HUDEP-2 (cell line): ENCODE results near the gene SMIM11.
"Not testable (repeated sequence)": the region's sequence is repeated elsewhere in the genome, so short reads cannot be mapped to it uniquely, and the experiment has no call there.

ENCODE experiments used
- DNase-seq, 76 experiments: peaks; one replicate each; lab custom pipeline; 2025; ENCODE audit not compliant: unreplicated experiment in 76 of 76; lab: John Stamatoyannopoulos, UW

Gene SMIM11

DNA sequence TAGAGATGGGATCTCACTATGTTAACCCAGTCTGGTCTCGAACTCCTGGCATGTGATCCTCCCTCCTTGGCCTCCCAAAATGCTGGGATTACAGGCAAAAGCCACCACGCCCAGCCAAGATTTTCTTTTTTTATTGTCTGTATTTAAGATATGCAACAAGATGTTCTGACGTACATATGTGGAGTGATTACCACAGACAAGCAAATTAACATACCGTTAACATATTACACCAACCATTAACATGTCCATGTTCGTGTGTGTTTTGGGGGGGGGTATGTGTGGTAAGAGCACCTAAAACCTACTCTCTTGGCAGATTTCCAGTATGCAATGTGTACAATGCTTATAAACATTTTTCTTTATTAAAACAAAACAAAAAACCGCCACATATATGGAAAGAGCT lies 22.1 kb upstream of the SMIM11 start:
- DNase-seq, result no peak

DNA sequence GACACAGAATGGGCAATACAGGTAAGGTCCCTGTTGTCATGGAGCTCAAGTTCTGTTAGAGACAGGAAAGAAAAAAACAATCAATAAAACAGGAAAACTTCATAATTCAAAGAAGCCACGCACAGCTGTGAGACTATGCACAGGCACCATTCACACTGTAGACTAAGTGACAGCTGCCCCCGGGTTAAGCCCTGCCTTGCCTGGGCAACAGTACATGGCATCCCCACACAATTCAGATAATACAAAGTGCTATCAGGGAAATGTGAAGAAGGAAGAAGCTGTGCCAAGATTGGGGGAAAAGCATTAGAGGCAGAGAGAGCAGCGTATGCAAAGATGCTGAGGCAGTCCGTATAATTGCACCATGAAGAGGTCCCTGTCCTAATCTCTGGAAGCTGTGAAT lies 20.5 kb upstream of the SMIM11 start:
- DNase-seq, result no peak

DNA sequence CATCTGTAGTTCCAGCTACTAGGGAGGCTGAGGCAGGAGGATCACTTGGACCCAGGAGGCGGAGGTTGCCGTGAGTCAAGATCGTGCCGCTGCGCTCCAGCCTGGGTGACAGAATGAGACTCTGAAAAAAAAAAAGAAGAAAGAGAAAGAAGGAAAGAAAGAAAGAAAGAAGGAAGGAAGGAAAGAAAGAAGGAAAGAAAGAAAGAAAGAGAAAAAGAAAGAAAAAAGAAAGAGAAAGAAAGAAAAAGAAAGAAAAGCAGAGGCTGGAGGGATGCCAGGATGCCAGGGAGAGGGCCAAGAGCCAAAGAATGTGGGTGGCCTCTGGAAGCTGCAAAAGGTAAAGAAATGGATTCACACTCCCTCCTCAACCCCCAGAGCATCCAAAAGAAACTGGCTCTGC lies 19.7 kb upstream of the SMIM11 start:
- no peak for DNase-seq

DNA sequence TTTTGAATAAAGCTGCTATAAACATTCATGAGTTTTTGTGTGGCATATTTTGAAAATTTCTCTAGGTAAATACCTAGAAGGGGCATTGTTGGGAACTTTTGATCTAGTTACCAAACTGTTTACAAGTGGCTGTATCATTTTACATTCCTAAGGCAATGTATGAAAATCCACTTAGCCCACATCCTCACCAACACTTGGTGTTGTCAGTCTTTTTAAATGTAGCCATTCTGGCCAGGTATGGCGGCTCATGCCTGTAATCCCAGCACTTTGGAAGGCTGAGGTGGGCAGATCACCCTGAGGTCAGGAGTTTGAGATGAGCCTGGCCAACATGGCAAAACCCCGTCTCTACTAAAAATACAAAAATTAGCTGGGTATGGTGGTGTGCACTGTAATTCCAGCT lies 17.4 kb upstream of the SMIM11 start:
- no peak for DNase-seq

DNA sequence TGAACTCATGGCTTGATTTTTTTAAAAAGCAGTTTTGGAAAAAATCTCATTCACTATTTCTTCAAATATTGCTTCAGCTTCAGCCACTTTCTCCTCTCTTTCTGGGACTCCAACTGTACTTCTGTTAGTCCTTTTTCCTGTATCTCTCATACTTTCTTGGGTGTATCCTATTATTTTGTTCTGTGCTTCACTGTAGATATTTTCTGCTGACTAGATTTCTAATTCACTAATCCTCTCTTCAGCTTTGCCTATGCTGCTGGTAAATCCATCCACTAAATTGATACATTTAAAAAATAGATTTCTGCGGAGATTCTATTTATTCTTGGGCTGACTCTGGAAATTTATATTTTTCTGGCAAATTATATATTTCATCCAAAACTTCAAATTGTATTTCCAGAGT lies 16.4 kb upstream of the SMIM11 start:
- no peak for DNase-seq

DNA sequence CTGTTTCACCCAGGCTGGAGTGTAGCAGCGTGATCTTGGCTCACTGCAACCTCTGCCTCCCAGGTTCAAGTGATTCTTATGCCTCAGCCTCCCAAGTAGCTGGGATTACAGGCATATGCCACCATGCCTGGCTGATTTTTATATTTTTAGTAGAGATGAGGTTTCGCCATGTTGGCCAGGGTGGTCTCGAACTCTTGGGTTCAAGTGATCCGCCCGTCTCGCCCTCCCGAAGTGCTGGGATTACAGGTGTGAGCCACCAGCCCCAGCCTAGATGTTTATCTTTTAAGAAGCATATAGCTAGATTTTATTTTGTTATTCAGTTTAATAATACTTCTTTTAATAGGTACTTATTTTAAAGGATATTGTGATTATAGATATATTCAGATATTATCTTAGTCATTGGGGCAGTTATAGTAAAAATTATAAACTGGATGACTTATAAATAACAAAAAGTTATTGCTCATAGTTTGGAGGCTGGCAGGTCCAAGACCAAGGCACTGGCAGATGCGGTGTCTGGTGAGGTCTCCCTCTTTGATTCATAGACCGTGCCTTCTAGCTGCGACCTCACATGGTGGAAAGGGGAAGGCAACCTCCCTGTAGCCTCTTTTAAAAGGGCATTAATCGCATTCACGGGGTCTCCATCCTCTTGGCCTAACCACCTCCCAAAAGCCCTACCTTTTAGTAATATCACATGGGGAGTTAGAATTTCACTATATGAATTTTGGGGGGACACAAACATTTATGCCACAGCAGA lies 14.6 kb upstream of the SMIM11 start:
- no peak for DNase-seq

DNA sequence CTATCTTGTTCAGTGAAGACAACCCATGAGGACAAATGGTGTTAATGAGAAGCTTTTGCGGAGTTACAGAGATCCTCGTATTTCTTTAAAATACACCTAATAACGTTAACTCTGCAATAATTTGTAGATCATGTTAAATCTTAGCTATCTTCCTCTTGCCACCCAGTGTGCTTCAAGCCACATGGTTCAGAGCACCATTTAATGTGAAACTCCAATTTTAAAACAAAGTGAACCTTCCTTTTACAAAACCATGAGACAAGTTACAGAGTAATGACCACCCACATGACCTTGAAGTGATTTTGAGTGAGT lies 13.2 kb upstream of the SMIM11 start:
- no peak for DNase-seq

DNA sequence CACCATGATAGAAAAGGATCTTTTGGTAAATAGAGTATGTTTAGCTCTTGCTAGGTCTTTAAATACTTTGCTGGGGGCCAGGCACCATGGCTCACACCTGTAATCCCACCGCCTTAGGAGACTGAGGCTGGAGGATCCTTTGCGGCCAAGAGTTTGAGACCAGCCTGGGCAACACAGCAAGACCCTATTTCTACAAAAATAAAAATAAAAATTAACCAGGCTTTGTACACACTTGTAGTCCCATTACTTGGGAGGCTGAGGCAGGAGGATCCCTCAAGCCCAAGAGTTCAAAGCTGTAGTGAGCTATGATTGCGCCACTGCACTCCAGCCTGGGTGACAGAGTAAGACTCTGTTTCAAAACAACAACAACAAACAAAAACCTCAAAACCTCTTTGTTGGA lies 12.6 kb upstream of the SMIM11 start:
- no peak for DNase-seq

DNA sequence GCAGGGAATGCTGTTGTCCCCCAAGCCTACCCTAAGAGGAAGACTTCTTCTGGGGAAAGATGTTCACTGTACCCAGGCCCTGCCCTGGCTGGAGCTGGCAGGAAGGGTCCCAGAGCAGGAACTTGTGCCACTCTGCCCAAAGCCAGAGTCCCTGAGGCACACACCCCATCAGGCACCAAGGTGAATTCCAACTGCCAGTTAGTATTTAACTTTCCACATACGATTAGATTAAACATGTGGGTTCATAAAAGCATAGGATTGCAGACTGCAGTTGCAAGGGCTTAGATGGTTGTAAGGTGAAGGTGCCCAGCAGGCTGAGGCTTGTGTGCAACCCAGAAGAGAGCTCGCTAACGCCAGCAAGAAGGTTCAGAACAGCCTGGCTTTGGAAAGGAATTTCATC lies 11.6 kb upstream of the SMIM11 start, which contains the start of gene KCNE2:
Gene KCNE2, plus strand, starts transcription at position 274 of the 400 bp plus-strand sequence. CDS start 6,473 bp downstream, outside the sequence.
- no peak for DNase-seq

DNA sequence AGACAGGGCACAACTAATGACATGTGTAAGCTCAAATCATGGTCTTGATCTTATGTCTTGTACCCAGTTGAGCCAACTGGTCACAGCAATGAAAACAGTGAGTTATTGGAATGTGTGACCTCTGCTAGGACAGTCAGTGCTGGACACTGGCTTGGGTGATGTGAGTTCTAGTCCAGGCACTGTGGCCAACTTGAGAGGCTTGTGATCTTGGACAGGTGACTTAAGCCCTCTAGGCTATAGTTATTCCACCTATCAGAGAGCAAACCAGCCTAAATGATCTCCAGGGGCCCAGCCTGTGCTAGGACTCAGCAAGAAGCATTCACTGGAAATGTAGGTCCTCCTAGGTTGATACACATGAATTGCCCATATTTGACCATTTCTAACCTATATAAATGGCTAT lies 10.4 kb upstream of the SMIM11 start:
- DNase-seq, result no peak

DNA sequence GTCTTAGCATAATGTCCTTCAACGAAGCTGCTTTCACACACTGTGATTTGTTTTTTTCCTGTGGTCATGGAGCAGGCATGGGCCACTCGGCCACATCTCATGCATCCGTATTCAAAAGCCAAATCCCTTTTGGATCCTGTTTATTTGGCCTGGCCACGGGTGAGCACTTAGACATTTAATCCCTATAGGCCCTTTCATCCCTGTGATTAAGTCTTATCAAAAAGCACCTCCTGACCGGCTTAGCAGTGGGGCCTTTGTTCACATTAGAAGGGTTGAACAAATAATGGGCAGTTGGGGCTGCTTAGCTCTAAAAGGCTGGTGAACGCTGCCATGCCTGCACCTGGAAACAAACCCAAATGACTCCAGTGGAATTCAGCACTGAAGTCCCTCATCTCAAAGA lies 9.5 kb upstream of the SMIM11 start:
- no peak for DNase-seq

DNA sequence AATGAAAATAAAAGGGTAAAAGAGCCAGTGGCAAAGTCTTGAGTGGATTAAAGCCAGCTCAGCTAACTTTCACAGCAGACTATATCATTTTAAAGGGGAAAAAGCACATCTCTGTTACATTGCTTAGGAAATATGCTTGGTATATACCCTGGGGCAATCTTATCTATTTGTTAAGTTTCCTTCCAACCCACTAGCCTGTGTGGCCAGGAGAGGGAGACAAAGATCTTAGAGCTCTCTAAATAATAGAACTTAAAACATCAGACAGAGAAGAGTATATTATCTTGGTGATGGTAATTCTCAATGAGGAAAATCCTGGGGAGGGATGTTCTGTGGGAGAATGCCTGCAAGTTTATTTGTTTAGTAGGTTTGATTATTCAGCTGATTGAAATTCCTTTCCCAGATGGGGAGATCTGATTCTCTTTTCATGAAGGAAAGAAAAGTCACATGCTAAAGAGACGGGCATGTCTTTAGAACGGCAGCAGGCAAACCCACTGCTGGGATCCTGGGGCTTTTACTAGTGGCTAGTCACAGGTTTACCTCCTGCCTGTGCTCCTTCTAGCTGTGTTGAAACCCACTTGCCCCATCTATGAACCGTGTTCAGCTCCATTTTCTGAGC lies 7.9 kb upstream of the SMIM11 start:
- DNase-seq, result peak in 32 of 76 experiments; percentile 1 to 60 (median 22)

DNA sequence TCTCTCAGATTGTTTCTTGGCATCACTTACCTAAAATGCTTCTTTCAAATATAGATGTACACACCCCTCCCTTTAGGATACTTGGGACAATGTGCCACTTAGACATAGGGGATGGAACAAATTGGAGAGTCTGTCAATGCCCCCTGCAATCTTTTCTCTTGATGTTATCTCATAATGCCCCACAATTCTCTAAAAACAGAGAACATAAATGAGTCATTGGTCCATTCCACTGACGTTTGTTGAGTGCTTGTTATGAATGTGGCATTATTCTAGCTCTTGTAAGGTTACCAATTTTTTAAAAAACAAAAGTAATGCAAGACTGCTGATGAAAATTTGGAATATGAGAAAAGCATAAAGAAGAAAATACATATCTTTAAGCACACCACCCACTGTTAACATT lies 5.6 kb upstream of the SMIM11 start:
- no peak for DNase-seq

DNA sequence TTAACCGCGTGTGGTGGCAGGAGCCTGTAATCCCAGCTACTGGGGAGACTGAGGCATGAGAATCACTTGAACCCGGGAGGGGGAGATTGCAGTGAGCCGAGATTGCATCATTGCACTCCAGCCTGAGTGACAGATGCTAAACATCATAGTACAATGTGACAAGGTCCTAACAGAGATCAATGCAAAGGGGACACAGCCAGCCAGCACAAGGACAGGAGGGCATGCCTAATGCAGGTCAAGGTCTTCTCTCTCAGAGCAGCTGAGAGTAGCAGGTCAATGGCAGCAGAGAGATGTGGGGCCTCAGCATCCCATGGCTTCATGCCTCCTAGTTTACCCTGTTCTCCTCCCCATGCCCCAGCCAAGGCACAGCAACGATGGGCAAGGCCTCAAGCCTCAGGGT lies 3.0 kb upstream of the SMIM11 start:
- DNase-seq, result no peak

DNA sequence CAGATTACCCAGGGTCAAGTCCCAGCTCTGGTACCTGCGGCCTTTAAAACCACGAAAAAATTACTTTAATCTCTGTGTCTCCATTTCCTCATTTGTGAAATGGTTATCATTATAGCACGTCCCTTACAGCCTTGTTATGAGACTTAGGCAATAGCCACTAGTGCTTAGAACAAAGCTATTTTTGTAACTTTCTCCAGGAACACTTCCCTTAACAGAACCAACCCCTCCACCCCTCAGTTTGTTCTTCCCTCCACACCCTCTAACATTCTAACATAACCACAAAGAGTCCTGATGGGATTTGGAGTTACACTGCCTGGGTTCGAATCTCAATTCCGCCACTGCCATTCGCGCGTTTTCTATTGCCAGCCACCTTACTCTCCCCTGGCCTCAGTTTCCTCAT lies 845 bp upstream of the SMIM11 start:
- DNase-seq, result not testable (repeated sequence)

DNA sequence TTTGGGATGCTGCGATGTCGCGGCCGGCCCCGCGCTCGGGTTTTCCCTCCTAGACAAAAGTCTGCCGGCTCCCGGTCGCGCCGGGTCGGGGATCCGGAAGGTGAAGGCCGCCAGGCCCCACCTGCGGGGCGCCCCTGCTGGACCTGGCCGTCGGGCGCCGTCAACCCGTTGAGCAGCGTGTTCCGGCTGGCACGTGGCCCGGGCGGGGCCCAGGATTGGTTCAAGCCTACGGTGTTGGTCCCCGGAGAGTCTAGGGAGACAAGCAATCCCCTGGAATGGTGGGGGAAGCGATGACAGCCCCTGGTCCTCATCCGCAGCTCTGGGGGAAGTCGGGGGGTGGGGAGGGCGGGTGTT lies 289 bp downstream of the SMIM11 start:
- DNase-seq, result not testable (repeated sequence)

DNA sequence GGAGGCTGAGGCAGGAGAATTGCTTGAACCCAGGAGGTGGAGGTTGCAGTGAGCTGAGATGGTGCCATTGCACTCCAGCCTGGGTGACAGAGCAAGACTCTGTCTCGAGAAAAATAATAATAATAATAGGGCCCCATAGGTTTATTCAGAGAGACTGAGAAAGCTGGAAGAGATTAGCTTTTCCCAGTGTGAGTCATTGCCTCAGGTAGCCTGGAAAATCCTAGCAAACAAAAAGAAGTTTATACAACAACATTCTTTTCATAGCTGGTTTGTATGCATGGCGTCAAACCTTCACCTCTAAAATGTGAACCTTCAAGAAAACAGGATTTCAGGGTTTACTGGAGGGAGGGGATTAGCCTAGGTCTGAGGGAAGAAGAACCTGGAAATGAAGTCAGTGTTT lies 7.8 kb downstream of the SMIM11 start:
- DNase-seq, result not testable (repeated sequence)

DNA sequence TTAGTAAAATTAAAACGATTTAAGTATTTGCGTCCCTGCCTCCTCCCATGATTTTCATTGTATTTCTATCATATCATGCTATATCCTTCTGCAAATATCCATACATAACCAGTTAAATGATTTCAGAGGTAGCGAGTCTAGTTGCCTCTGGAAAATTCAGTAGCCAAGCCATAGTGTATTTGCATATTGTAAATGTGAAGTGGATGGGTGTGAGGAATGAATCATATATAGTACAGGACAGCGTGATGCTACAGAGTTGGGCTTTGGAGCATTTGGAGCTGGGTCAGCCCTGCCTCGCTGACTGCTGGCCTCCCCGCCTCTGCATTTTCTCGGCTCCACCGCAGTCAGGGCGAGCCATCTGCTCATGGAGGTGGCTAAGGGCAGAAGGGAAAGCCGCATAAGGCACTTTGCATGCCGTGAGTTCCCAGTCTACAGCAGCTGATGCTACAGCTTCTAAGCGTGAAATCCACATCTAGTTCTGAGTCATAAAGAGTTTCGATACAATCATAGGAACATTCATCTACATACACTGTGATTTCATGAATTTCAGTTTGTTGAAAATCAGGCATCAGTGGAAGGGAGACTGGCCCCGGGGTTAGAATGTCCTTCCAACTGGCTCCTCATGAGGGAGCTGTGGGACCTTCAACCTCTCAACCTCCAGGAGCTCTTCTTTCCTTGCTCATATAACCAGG lies 8.6 kb downstream of the SMIM11 start:
- not testable (repeated sequence) for DNase-seq

DNA sequence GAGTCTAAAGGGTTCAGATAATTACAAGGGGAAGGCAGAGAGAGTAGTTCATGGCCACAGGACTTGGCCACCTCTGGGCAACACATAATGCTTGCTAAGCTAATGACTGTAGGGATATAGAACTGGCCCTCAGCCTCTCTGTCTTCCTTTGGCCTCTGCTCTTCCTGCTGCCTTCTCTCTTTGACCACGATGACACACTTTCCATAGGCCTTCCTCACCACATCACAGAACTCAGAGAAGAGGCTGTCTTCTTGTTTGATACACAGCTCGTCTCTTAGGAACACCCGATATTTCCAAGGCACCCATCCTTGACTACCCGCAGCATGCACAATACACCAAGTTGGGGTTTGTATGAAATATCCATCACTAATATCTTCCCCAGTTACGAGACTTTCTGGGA lies 25.2 kb downstream of the SMIM11 start:
- DNase-seq, result not testable (repeated sequence)

DNA sequence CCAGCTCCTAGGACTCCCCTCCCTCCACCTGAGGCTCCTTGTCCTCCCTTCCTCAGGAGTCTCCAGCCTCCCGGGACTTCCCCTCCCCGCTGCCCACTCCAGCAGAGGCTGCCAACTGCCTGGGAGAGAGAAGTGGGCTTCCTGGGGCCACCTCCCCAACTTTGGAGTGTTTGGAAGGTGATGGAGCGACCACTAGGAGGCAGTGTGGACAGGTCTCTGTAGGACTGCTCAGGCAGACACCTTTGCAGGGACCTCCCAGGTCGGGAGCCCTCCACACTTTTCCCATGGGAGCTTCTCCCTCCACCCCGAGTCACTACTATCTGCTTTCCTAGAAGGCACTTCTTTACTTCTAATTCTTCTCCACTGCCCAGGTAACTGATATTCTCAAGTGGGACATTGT lies 29.4 kb downstream of the SMIM11 start:
- not testable (repeated sequence) for DNase-seq

DNA sequence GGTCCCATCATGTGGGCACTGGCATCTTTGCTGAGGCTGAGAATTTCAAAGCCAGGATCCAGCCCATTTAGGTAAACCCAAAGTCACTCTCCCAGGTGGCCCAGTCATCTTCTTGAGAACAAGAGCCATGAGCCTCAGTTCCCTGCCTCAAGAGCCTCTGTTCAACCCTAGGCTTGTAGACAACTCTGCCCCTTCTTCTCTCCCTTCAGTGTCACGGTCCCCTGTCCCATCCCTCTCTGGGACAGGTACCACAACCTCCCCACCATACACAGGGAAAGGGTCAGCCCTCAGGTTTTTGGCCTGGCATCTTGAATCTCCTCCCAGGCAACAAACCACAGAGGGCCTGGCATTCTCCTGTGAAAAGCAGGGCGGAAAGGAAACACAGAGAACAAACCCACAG lies 30.4 kb downstream of the SMIM11 start:
- not testable (repeated sequence) for DNase-seq

DNA sequence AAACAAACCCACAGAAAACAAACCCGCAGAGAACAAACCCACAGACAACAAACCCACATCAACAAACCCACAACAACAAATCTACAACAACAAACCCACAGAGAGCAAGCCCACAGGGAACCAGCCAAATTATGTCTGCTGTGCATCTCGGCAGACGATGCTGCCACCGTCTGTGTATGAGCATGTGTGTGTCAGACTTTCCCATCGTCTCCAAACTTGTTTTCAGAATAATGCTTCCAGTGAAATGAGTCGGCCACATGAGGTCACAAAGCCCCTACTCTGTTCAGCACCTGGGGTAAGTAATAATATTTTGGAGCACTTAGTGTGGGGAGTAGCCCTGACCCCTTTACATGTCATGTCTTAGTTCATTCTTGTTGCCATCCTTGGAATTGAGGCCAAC lies 30.8 kb downstream of the SMIM11 start:
- DNase-seq, result not testable (repeated sequence)
